Vagina (tissue), 2 donors: ENCODE measurements around the gene TUBGCP2.

Source experiments
- CTCF ChIP-seq, 3 experiments: fragments of 450-650 bp in 2 of 3; fragments of 200-600 bp in 1 of 3; sonication (generic) in 1 of 3; IDR thresholded peaks; one replicate each; pipeline ENCODE4 v1.5.1; 2017 to 2019; ENCODE audit warnings: antibody characterized with exemption in 3 of 3, mild to moderate bottlenecking in 2 of 3, moderate library complexity in 2 of 3
- POLR2A ChIP-seq, 2 donors: fragments of 450-650 bp; IDR thresholded peaks; one replicate each; pipeline ENCODE4 v1.6.1; 2017; ENCODE audit warnings: antibody characterized with exemption in 2 of 2, mild to moderate bottlenecking in 2 of 2, moderate library complexity in 2 of 2
- POLR2AphosphoS5 ChIP-seq, 2 donors: sonication (generic); formaldehyde crosslinking; IDR thresholded peaks; one replicate each; pipeline ENCODE4 v1.9.0; 2017; ENCODE audit warnings: antibody characterized with exemption in 2 of 2, mild to moderate bottlenecking in 2 of 2, low read depth in 1 of 2; ENCODE audit not compliant: insufficient read depth in 1 of 2

DNA sequence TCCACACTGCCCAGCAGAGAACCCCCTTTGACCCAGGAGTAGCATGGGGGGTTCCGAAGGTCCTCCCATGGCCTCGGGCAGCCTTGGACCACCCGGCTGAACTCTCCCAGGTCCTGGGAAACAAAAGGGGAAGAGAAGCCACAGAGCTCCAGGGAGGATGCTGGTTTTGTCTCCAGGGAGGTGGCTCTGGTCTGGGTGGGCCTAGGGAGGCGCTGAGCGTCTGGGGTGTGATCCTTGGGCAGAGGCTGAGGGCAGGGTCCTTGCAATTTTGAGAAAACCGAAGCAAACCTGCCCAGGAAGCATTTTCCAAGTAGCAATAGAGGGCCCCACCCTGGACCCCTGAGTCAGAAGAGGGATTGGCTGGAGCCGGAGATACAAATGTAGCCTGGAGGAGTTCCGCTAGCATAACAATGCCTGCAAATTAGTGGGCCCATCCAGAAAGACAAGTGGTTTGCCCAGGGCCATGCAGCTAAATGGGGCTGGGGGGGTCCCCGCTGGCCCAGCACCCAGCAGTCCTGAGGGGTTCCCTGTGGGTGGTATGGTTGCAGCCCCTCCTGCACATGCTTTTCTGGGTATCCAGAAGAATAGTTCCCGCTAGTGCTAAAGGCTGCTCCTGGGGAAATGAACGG lies 76.6 kb downstream of the TUBGCP2 start:
- no peak for TF ChIP-seq POLR2AphosphoS5 (IDR thresholded peaks at IDR 0.05; ENCODE audit: insufficient read depth in 1 of 2, low read depth in 1 of 2)
- no peak for TF ChIP-seq CTCF (IDR thresholded peaks at IDR 0.05)
- TF ChIP-seq POLR2A (IDR thresholded peaks at IDR 0.05): no peak
